Thyroid gland (tissue), 4 donors: ENCODE data around the gene OGFOD3. TPM values are rescaled to one million over a fixed set of nuclear protein-coding genes. Genes with fewer than 3 reads are reported as not detected.
"Not testable (repeated sequence)": the region's sequence is repeated elsewhere in the genome, so short reads cannot be mapped to it uniquely, and the experiment has no call there.

Experiments
- DNase-seq, 2 donors: peaks; one replicate each; pipeline ENCODE4 v3.0.0-alpha.2; 2019
- H3K27ac ChIP-seq, 3 donors: fragments of 200-600 bp; sonication (generic); 1 replicate in 2 of 3; 2 replicates in 1 of 3; pipeline ENCODE4 v1.5.1; 2016 to 2019; ENCODE audit warnings: mild to moderate bottlenecking in 1 of 3, moderate library complexity in 1 of 3
- H3K27me3 ChIP-seq: fragments of 200-600 bp; sonication (generic); one replicate; pipeline ENCODE4 v1.5.1; 2019
- H3K36me3 ChIP-seq, 2 donors: fragments of 200-600 bp; sonication (generic); one replicate each; pipeline ENCODE4 v1.5.1; 2016 to 2019
- H3K4me1 ChIP-seq, 2 donors: fragments of 200-600 bp; sonication (generic); one replicate each; pipeline ENCODE4 v1.5.1; 2017 to 2019
- H3K4me3 ChIP-seq, 3 donors: fragments of 200-600 bp; sonication (generic); replicated peaks in 1 of 3; 1 replicate in 2 of 3; 2 replicates in 1 of 3; pipeline ENCODE4 v1.5.1; 2016; ENCODE audit warnings: mild to moderate bottlenecking in 1 of 3
- H3K9me3 ChIP-seq: fragments of 200-600 bp; sonication (generic); one replicate; pipeline ENCODE4 v1.5.1; 2017
- CTCF ChIP-seq, 6 experiments: fragments of 200-600 bp in 3 of 6; fragments of 450-650 bp in 3 of 6; sonication (generic) in 3 of 6; IDR thresholded peaks; one replicate each; pipeline ENCODE4 v1.5.1; 2016 to 2019; ENCODE audit warnings: antibody characterized with exemption in 6 of 6, mild to moderate bottlenecking in 2 of 6, inconsistent platforms in 1 of 6, moderate library complexity in 1 of 6
- POLR2A ChIP-seq, 2 donors: fragments of 450-650 bp; IDR thresholded peaks; one replicate each; pipeline ENCODE4 v1.6.1; 2017; ENCODE audit warnings: antibody characterized with exemption in 2 of 2, mild to moderate bottlenecking in 2 of 2, moderate library complexity in 1 of 2
- WGBS, 2 donors: methylation state at CpG; one replicate each; pipeline ENCODE4 v1.1.5; 2017; 5-methylcytosine and 5-hydroxymethylcytosine counted together
- intact Hi-C: fragments of 100-400 bp; cut with DNase I; formaldehyde crosslinking; loops from one replicate; pipeline ENCODE4 v1.15.1; 2023
- total RNA-seq, 4 donors: library from RNA; depleted of rRNA; stranded (reverse); fragments of >200 nt; gene quantifications; one replicate each; pipeline ENCODE4 v1.2.3, GENCODE V29; 2016

The OGFOD3 gene
- total RNA-seq, 4 donors from 2014 or later: 46.5 to 57.5 (median 55.1) TPM

GRCh38 chr17:82463391-82463790, 45.0 kb upstream of the OGFOD3 start:
- no peak for DNase-seq
- H3K4me3 ChIP-seq: no peak overlapping the region
- H3K4me1 ChIP-seq: peaks cover 7% of the 10 kb centered on the region in 2 donors
- no peaks in the 10 kb centered on the region for H3K27me3 ChIP-seq
- intact Hi-C loops: no loop called here
- H3K27ac ChIP-seq: peak overlapping the region in 2 of 3 donors; percentile 11 to 24
- H3K9me3 ChIP-seq: no peaks in the 10 kb centered on the region
- peaks cover 40 to 53% of the 10 kb centered on the region in 2 donors for H3K36me3 ChIP-seq
- TF ChIP-seq CTCF (IDR thresholded peaks at IDR 0.05): no peak
- no peak for TF ChIP-seq POLR2A (IDR thresholded peaks at IDR 0.05)
- 82 to 89% methylated on average over 6 of the region's 6 CpGs for WGBS, 2 donors

GRCh38 chr17:82461827-82462524, 43.6 kb upstream of the OGFOD3 start:
- TF ChIP-seq CTCF (IDR thresholded peaks at IDR 0.05) (no peak), POLR2A (IDR thresholded peaks at IDR 0.05) (no peak)
- no peak for DNase-seq
- no peak overlapping the region for H3K4me3 ChIP-seq
- peaks cover 13 to 16% of the 10 kb centered on the region in 2 donors for H3K4me1 ChIP-seq
- peaks cover 40 to 51% of the 10 kb centered on the region in 2 donors for H3K36me3 ChIP-seq
- no peaks in the 10 kb centered on the region for H3K27me3 ChIP-seq
- no peaks in the 10 kb centered on the region for H3K9me3 ChIP-seq
- intact Hi-C loops: no loop called here
- no peak overlapping the region for H3K27ac ChIP-seq
- 75 to 78% methylated on average over 10 of the region's 10 CpGs for WGBS, 2 donors

- WGBS, 2 donors: 89 to 94% methylated on average over 9 of the region's 9 CpGs
- peaks cover 24 to 39% of the 10 kb centered on the region in 2 donors for H3K36me3 ChIP-seq
- DNase-seq, intact Hi-C loops, H3K27me3 ChIP-seq, H3K9me3 ChIP-seq, H3K27ac ChIP-seq, H3K4me3 ChIP-seq: not testable (repeated sequence)
- H3K4me1 ChIP-seq: peaks cover 13 to 19% of the 10 kb centered on the region in 2 donors
Measured at GRCh38 chr17:82459936-82460335, 41.5 kb upstream of the OGFOD3 start.

GRCh38 chr17:82458885-82459424, 40.6 kb upstream of the OGFOD3 start:
- intact Hi-C loops: no loop called here

More at GRCh38 chr17:82458885-82459424, 40.6 kb upstream of the OGFOD3 start:
- DNase-seq: peak; percentile 40 to 44
- Histone ChIP-seq H3K36me3 (peaks cover 14 to 29% of the 10 kb centered on the region in 2 donors), H3K27ac (peak overlapping the region; percentile 39 to 100 (median 50)), H3K9me3 (no peaks in the 10 kb centered on the region), H3K4me3 (peak overlapping the region; percentile 41 to 99 (median 79)), H3K27me3 (no peaks in the 10 kb centered on the region), H3K4me1 (peaks cover 13 to 19% of the 10 kb centered on the region in 2 donors)
- TF ChIP-seq POLR2A (IDR thresholded peaks at IDR 0.05) (no peak), CTCF (IDR thresholded peaks at IDR 0.05) (no peak)
- 1% methylated on average over 35 to 42 of the region's 62 CpGs for WGBS, 2 donors
